ENCODE results near the gene RDH8.

The RDH8 gene

GRCh38 chr19:10026744-10027143 lies 13.5 kb downstream of the RDH8 start:
- Histone ChIP-seq H3K36me3 (ENCODE audit: control insufficient read depth in 5 of 5, insufficient read depth in 5 of 5, low read length in 5 of 5) (no peaks in the 10 kb centered on the region), H3K27me3 (ENCODE audit: control insufficient read depth in 5 of 5, insufficient read depth in 4 of 5, low read length in 5 of 5) (peaks cover 0 to 9% (median 4%) of the 10 kb centered on the region in 5 donors), H3K27ac (ENCODE audit: low read depth, low read length) (no peak overlapping the region), H3K9ac (ENCODE audit: low read length in 5 of 5) (no peak overlapping the region), H3K9me3 (ENCODE audit: control insufficient read depth in 5 of 5, low read length in 5 of 5) (no peaks in the 10 kb centered on the region), H3K4me1 (ENCODE audit: control insufficient read depth in 5 of 5, insufficient read depth in 5 of 5, low read length in 5 of 5) (peaks cover 3 to 15% (median 7%) of the 10 kb centered on the region in 5 donors), H3K4me3 (ENCODE audit: low read depth in 1 of 5, low read length in 5 of 5) (no peak overlapping the region)

GRCh38 chr19:10027158-10027997 lies 14.1 kb downstream of the RDH8 start:
- Histone ChIP-seq H3K36me3 (ENCODE audit: control insufficient read depth in 5 of 5, insufficient read depth in 5 of 5, low read length in 5 of 5) (no peaks in the 10 kb centered on the region), H3K27ac (ENCODE audit: low read depth, low read length) (no peak overlapping the region), H3K27me3 (ENCODE audit: control insufficient read depth in 5 of 5, insufficient read depth in 4 of 5, low read length in 5 of 5) (peaks cover 0 to 14% (median 8%) of the 10 kb centered on the region in 5 donors), H3K4me3 (ENCODE audit: low read depth in 1 of 5, low read length in 5 of 5) (peak overlapping the region in 3 of 5 donors; percentile 27 to 44 (median 32)), H3K9ac (ENCODE audit: low read length in 5 of 5) (peak overlapping the region in 1 of 5 donors; percentile 39), H3K4me1 (ENCODE audit: control insufficient read depth in 5 of 5, insufficient read depth in 5 of 5, low read length in 5 of 5) (peaks cover 3 to 15% (median 7%) of the 10 kb centered on the region in 5 donors), H3K9me3 (ENCODE audit: control insufficient read depth in 5 of 5, low read length in 5 of 5) (no peaks in the 10 kb centered on the region)

DNA sequence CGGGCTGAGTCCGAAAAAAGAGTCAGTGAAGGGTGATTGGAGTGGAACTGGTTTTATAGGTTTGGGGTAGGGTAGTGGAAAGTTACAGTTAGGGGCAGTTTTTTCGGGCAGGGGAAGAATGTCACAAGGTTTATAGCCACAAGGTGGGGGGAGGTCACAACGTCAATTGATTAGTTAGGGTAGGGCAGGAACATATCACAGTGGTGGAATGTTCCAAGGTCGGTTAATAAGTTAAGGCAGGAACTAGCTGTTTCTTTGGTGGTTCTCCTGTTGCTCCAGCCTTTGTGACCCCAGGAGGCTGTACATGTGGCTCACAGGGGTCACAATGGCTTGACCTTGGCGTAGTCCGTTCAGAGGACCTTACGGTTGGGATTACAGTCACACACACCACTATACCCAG lies 20.3 kb downstream of the RDH8 start:
- H3K27ac ChIP-seq (ENCODE audit: low read depth, low read length): no peak overlapping the region
- H3K4me3 ChIP-seq (ENCODE audit: low read depth in 1 of 5, low read length in 5 of 5): no peak overlapping the region
- H3K27me3 ChIP-seq (ENCODE audit: control insufficient read depth in 5 of 5, insufficient read depth in 4 of 5, low read length in 5 of 5): peaks cover 0 to 29% (median 17%) of the 10 kb centered on the region in 5 donors
- H3K4me1 ChIP-seq (ENCODE audit: control insufficient read depth in 5 of 5, insufficient read depth in 5 of 5, low read length in 5 of 5): peaks cover 0 to 6% (median 4%) of the 10 kb centered on the region in 5 donors
- no peaks in the 10 kb centered on the region for H3K36me3 ChIP-seq (ENCODE audit: control insufficient read depth in 5 of 5, insufficient read depth in 5 of 5, low read length in 5 of 5)
- no peak overlapping the region for H3K9ac ChIP-seq (ENCODE audit: low read length in 5 of 5)
- H3K9me3 ChIP-seq (ENCODE audit: control insufficient read depth in 5 of 5, low read length in 5 of 5): no peaks in the 10 kb centered on the region

- no peak overlapping the region for H3K27ac ChIP-seq (ENCODE audit: low read depth, low read length)
- peaks cover 0 to 6% (median 4%) of the 10 kb centered on the region in 5 donors for H3K4me1 ChIP-seq (ENCODE audit: control insufficient read depth in 5 of 5, insufficient read depth in 5 of 5, low read length in 5 of 5)
- H3K36me3 ChIP-seq (ENCODE audit: control insufficient read depth in 5 of 5, insufficient read depth in 5 of 5, low read length in 5 of 5): no peaks in the 10 kb centered on the region
- H3K27me3 ChIP-seq (ENCODE audit: control insufficient read depth in 5 of 5, insufficient read depth in 4 of 5, low read length in 5 of 5): peaks cover 0 to 30% (median 14%) of the 10 kb centered on the region in 5 donors
- peaks cover 0 to 14% (median 8%) of the 10 kb centered on the region in 5 donors for H3K9me3 ChIP-seq (ENCODE audit: control insufficient read depth in 5 of 5, low read length in 5 of 5)
- H3K4me3 ChIP-seq (ENCODE audit: low read depth in 1 of 5, low read length in 5 of 5): no peak overlapping the region
- no peak overlapping the region for H3K9ac ChIP-seq (ENCODE audit: low read length in 5 of 5)
Measured at GRCh38 chr19:10036601-10037071, 23.4 kb downstream of the RDH8 start.

DNA sequence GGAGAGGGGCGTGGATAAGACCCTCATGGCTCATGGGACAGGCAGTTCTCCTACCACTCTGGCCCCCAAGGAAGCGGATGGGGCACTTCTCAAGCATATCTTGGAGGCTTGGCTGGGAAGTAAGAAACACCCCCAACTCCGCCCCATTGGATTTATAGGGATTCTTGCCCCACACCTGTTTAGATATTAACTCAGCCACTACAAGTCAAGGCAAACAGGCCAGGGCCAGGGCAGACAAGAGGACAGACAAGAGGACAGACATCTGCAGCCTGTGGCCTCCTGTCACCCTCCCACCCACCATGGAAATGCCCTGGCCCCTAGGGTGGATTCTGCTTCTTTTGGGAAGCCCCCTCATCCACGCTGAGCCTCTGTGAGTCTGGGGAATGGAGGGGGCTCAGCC lies 24.1 kb downstream of the RDH8 start:
- Histone ChIP-seq H3K4me3 (ENCODE audit: low read depth in 1 of 5, low read length in 5 of 5) (no peak overlapping the region), H3K9me3 (ENCODE audit: control insufficient read depth in 5 of 5, low read length in 5 of 5) (peaks cover under 1 to 21% (median 15%) of the 10 kb centered on the region in 5 donors), H3K9ac (ENCODE audit: low read length in 5 of 5) (no peak overlapping the region), H3K4me1 (ENCODE audit: control insufficient read depth in 5 of 5, insufficient read depth in 5 of 5, low read length in 5 of 5) (peaks cover 0 to 6% (median 4%) of the 10 kb centered on the region in 5 donors), H3K27ac (ENCODE audit: low read depth, low read length) (no peak overlapping the region), H3K36me3 (ENCODE audit: control insufficient read depth in 5 of 5, insufficient read depth in 5 of 5, low read length in 5 of 5) (no peaks in the 10 kb centered on the region), H3K27me3 (ENCODE audit: control insufficient read depth in 5 of 5, insufficient read depth in 4 of 5, low read length in 5 of 5) (peaks cover 0 to 26% (median 10%) of the 10 kb centered on the region in 5 donors)

DNA sequence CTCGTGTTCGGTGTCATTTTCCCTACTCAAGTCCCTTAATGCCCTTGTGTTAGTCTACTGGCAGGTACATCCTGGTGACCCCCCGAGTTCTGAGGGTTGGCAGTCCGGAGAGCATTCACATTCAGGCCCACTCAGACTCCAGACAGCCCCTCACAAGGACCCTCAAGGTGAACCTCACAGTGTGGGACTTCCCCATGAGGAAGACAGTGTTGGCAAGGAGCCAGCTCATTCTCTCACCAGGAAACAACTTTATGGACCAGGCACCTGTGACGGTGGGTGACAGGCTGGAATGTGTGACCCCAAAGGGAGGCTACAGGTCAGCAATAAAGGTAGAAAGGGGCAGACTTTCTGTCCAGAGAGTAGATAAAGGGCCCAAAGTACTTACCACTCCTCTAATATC lies 24.5 kb downstream of the RDH8 start:
- peaks cover 0 to 6% (median 4%) of the 10 kb centered on the region in 5 donors for H3K4me1 ChIP-seq (ENCODE audit: control insufficient read depth in 5 of 5, insufficient read depth in 5 of 5, low read length in 5 of 5)
- H3K27ac ChIP-seq (ENCODE audit: low read depth, low read length): no peak overlapping the region
- peaks cover 4 to 25% (median 20%) of the 10 kb centered on the region in 5 donors for H3K9me3 ChIP-seq (ENCODE audit: control insufficient read depth in 5 of 5, low read length in 5 of 5)
- peaks cover 0 to 26% (median 7%) of the 10 kb centered on the region in 5 donors for H3K27me3 ChIP-seq (ENCODE audit: control insufficient read depth in 5 of 5, insufficient read depth in 4 of 5, low read length in 5 of 5)
- H3K4me3 ChIP-seq (ENCODE audit: low read depth in 1 of 5, low read length in 5 of 5): no peak overlapping the region
- no peaks in the 10 kb centered on the region for H3K36me3 ChIP-seq (ENCODE audit: control insufficient read depth in 5 of 5, insufficient read depth in 5 of 5, low read length in 5 of 5)
- no peak overlapping the region for H3K9ac ChIP-seq (ENCODE audit: low read length in 5 of 5)

DNA sequence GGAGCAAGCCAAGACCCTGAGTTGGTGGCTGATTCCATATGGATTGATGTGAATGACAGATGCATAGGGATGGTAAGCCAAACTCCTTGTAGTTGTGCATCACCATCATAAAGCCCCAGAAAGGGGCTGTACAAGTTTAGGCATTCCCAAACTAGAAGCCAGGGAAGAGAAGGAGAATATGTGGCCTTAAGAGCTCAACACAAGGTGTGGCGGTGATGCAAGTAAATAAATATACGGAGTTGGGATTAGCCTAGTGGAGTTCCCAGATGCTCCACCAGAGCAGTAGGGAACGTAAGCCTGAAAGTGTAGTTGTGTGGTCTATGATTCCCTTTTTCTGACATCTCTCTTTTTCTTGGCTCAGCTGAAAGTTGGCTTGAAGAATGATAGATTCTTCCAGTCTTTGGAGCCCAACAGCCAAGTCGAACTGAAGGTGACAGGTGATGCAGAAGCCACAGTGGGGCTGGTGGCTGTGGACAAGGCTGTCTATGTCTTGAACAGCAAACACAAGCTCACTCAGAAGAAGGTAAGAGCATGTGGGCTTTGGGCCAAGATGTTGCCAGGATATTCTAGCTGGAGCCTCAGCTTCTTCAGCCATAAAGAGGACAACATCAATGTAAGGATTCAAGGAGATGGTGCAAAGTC lies 30.1 kb downstream of the RDH8 start:
- Histone ChIP-seq H3K9ac (ENCODE audit: low read length in 5 of 5) (no peak overlapping the region), H3K36me3 (ENCODE audit: control insufficient read depth in 5 of 5, insufficient read depth in 5 of 5, low read length in 5 of 5) (no peaks in the 10 kb centered on the region), H3K27ac (ENCODE audit: low read depth, low read length) (no peak overlapping the region), H3K9me3 (ENCODE audit: control insufficient read depth in 5 of 5, low read length in 5 of 5) (peaks cover 24 to 52% (median 48%) of the 10 kb centered on the region in 5 donors), H3K4me1 (ENCODE audit: control insufficient read depth in 5 of 5, insufficient read depth in 5 of 5, low read length in 5 of 5) (no peaks in the 10 kb centered on the region), H3K4me3 (ENCODE audit: low read depth in 1 of 5, low read length in 5 of 5) (peak overlapping the region in 3 of 5 donors; percentile 8 to 38 (median 36)), H3K27me3 (ENCODE audit: control insufficient read depth in 5 of 5, insufficient read depth in 4 of 5, low read length in 5 of 5) (peaks cover 0 to 24% (median 4%) of the 10 kb centered on the region in 5 donors)

DNA sequence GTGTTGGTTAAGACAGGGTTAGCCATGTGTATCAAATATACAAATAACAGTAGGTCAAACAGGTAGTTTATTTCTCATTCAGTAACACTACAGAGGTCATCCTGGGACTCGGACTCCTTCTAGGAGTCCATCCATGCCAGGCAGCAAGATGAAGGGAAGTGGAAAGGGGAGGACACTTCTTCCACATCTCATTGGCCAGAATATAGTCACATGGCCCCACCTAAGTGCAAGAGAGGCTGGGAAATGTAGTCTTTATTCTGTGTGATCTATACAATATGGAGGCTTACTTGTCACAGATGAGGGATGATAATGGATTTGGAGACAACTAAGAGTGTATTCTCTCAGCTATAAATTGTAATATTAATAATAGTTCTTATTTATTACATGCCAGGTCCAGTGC lies 31.1 kb downstream of the RDH8 start:
- Histone ChIP-seq H3K4me1 (ENCODE audit: control insufficient read depth in 5 of 5, insufficient read depth in 5 of 5, low read length in 5 of 5) (no peaks in the 10 kb centered on the region), H3K27ac (ENCODE audit: low read depth, low read length) (no peak overlapping the region), H3K9me3 (ENCODE audit: control insufficient read depth in 5 of 5, low read length in 5 of 5) (peaks cover 24 to 52% (median 48%) of the 10 kb centered on the region in 5 donors), H3K27me3 (ENCODE audit: control insufficient read depth in 5 of 5, insufficient read depth in 4 of 5, low read length in 5 of 5) (peaks cover 0 to 18% (median 4%) of the 10 kb centered on the region in 5 donors), H3K36me3 (ENCODE audit: control insufficient read depth in 5 of 5, insufficient read depth in 5 of 5, low read length in 5 of 5) (no peaks in the 10 kb centered on the region), H3K4me3 (ENCODE audit: low read depth in 1 of 5, low read length in 5 of 5) (peak overlapping the region in 3 of 5 donors; percentile 8 to 26 (median 13)), H3K9ac (ENCODE audit: low read length in 5 of 5) (no peak overlapping the region)

DNA sequence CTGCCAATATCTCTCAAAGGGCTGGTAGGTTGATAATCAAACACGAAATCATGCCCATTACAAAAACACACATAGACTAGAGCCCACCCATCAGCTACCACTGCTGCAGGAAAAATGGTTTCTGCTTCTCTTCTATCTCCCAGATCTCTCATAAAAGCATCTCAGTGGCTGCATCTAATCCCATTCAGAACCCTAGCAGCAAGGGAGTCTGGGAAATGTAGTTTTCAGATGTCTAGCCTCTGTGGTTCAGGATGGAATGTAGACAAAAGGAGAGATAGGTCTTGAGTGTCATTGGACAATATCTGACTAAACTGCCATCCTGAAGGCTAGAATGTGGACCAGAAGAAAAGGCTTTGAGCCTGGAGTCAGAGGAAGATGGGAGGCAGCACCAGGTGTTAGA lies 32.1 kb downstream of the RDH8 start:
- Histone ChIP-seq H3K4me3 (ENCODE audit: low read depth in 1 of 5, low read length in 5 of 5) (no peak overlapping the region), H3K4me1 (ENCODE audit: control insufficient read depth in 5 of 5, insufficient read depth in 5 of 5, low read length in 5 of 5) (no peaks in the 10 kb centered on the region), H3K9ac (ENCODE audit: low read length in 5 of 5) (no peak overlapping the region), H3K36me3 (ENCODE audit: control insufficient read depth in 5 of 5, insufficient read depth in 5 of 5, low read length in 5 of 5) (no peaks in the 10 kb centered on the region), H3K27me3 (ENCODE audit: control insufficient read depth in 5 of 5, insufficient read depth in 4 of 5, low read length in 5 of 5) (peaks cover 0 to 16% (median 4%) of the 10 kb centered on the region in 5 donors), H3K9me3 (ENCODE audit: control insufficient read depth in 5 of 5, low read length in 5 of 5) (peaks cover 24 to 50% (median 48%) of the 10 kb centered on the region in 5 donors), H3K27ac (ENCODE audit: low read depth, low read length) (no peak overlapping the region)

GRCh38 chr19:10049626-10050025 lies 36.3 kb downstream of the RDH8 start:
- no peak overlapping the region for H3K9ac ChIP-seq (ENCODE audit: low read length in 5 of 5)
- H3K36me3 ChIP-seq (ENCODE audit: control insufficient read depth in 5 of 5, insufficient read depth in 5 of 5, low read length in 5 of 5): no peaks in the 10 kb centered on the region
- no peaks in the 10 kb centered on the region for H3K4me1 ChIP-seq (ENCODE audit: control insufficient read depth in 5 of 5, insufficient read depth in 5 of 5, low read length in 5 of 5)
- peaks cover 3 to 11% (median 4%) of the 10 kb centered on the region in 5 donors for H3K27me3 ChIP-seq (ENCODE audit: control insufficient read depth in 5 of 5, insufficient read depth in 4 of 5, low read length in 5 of 5)
- no peak overlapping the region for H3K27ac ChIP-seq (ENCODE audit: low read depth, low read length)
- no peak overlapping the region for H3K4me3 ChIP-seq (ENCODE audit: low read depth in 1 of 5, low read length in 5 of 5)
- H3K9me3 ChIP-seq (ENCODE audit: control insufficient read depth in 5 of 5, low read length in 5 of 5): peaks cover 5 to 15% (median 9%) of the 10 kb centered on the region in 5 donors
